T-helper 9 cell (primary cell): ENCODE data around the gene C12orf43.

Experiments used
- DNase-seq: peaks from one replicate; pipeline ENCODE4 v3.0.0-alpha.2; 2020

C12orf43 gene

DNA sequence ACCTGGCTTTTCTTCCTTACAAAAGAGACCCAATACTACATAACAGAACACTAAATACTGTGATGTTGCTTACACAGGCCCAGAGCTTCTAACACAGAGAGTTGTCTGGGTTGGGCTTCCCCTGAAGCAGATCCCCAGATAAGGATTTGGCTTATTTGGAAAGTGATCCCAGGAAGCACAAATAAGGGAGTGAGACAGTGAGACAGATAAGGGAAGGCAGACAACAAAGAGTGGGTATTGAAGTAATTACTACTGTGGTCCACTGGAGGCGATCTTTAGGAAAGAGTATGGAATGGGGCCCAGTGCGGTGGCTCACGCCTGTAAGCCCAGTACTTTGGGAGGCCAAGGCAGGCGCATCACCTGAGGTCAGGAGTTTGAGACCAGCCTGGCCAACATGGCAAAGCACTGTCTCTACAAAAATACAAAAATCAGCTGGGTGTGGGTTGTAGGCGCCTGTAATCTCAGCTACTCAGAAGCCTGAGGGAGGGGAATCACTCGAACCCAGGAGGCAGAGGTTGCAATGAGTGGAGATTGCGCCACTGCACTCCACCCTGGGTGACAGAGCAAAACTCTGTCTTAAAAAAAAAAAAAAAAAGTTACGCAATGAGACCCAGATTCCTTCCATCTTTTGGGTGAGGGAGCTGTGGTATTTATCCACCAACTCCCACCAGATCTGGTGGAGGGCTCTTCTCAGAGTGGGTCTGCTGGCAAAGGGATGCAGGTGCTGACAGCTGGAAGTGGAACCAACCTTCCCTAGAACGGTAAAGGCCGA lies 10.2 kb upstream of the C12orf43 start:
- no peak for DNase-seq

DNA sequence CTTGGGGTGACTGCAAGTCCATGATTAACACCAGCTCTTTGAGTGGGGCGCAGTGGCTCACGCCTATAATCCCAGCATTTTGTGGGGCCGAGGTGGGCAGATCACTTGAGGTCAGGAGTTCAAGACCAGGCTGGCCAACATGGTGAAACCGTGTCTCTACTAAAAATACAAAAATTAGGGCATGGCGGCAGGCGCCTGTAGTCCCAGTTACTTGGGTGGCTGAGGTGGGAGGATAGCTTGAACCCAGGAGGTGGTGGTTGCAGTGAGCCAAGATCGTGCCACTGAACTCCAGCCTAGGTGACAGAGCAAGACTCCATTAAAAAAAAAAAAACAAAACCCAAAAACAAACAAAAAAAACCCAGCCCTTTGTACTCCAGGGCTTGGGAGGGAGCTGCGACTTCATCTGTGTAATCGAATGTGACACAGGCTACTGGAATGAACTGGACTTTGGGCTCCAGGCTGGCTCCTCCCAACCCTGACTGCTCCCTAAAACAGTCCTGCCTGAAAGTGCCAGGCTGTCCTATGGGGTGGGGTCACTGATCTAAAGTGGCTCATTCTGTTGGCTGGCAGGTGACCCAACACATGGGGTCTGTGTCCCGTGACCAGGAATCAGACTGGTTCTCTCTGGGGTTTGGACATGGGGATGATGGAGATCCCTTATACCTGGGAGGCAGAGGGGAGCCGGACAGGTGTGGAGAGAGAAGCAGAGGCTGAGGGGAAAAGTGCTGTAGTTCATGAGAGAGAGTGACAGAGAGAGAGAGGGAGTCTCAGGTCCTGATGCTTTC lies 9.3 kb upstream of the C12orf43 start:
- no peak for DNase-seq

DNA sequence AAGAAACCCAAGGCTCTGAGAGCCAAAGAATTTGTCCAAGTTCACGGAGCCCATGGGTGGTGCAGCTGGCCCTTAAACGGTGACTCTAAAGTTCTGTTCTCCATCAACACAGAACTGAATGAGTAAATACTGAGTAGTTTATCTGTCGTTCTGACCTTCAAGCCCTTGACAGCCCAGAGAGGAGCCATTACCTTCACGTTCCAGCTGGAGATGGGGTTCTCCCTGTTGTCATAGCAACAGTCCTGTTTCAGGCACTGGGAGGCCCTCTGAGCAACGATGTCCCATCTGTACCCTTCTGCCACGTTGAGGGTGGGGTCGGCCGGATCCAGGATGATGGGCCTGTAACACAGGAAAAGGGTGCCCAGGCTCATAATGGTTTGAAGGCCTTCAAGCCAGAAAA lies 7.5 kb upstream of the C12orf43 start:
- no peak for DNase-seq

DNA sequence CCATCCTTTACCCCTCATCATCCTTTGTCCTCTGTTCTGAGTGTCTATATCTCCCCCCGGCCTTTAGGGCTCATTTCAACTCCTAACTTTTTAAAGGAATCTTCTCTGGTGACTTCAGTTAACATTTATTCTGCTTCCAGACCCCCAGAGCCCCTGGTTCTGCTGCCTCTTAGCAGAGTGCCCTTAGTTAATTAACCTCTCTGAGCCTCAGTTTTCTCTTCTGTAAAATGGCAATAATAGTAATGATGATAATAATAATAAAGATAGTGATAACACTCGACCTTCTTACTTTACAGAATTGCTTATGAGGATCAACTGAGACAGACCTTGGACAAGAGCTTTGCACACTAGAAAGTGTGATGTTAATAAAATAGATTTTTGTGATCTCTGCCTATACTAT lies 6.4 kb upstream of the C12orf43 start:
- no peak for DNase-seq

DNA sequence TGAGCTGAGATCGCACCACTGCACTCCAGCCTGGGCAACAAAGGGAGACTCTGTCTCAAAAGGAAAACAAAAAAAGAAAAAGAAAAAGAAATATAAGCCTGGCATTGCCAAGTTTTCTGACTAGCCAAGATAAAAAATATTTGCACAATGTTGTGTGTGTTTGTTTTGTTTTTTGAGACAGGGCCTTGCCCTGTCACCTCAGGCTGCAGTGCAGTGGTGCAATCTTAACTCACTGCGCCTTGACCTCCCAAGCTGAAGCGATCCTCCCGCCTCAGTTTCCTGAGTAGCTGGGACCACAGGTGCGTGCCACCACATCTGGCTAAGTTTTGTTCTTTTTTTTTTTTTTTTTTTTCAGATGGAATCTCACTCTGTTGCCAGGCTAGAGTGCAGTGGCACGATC lies 5.5 kb upstream of the C12orf43 start:
- DNase-seq: no peak

DNA sequence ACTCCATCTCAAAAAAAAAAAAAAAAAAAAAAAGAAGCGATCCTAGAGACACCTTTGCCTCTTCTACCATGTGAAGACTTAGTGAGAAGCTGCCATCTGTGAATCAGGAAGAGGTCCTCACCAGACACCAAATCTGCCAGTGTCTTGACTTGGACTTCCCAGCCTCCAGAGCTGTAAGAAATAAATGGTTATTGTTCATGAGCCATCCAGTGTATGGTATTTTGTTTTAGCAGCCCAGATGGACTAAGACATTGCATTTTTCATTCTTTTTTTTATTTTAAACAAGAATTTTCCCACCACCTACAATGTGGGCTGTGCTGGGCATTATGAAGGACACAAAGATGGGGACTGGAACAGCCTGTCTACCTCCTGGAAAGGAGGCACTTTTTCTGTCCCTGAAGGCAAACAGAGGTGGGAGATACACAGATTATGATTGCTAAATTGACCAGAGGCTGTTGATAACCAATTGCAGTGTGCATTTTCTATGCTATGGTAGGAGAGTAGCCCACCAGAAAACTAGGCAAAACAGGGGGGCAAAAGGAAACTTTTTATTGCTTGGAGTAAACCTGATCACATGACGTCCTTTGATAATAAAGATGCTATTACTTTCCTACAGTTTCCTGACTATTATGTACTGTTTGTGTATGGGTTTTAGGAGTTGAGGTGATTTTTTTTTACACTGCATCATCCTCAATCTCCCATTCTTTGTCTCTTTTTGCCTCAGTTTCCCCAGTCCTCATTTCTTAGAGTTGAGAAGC lies 2.8 kb upstream of the C12orf43 start:
- DNase-seq: no peak

DNA sequence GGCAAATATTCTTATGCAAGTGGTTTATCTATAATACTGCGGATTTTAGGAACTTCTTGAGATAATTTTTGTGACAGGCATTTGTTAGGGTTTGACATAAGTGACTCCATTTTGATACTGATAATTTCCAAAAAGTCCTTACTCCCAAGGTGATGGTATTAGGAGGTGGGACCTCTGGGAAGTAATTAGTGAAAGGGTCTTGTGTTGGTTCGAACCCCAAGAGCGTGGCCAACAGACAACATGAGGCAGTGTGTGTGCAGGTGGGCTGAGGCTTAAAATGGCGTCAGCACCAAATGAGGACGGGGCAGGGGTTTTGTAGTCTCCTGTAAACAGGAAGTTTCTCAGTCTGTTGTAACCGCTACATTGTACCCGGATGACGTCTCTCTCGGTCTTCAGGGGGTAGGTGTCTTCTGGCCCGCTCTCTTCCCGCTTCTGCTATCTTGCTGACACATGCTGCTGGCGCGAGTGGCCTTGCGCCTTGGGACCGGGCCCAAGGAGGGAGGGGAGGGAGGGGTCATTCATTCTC lies 1.7 kb upstream of the C12orf43 start:
- DNase-seq: no peak

DNA sequence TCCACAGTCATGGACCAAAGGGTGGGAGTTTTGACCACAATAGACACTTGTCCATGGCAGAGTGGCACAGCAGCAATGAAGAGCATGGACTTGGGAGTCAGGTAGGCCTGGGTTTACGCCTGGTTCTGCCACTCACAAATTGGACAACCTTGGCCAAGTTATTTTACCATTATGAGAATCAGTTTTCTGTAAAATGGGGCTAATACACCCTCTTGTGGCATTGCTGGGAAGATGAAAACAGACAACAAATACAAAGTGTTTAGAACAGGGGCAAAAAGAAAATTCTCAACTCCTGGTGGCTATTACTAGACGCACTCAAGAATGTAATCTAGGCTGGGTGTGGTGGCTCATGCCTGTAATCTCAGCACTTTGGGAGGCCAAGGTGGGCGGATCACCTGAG lies 2.6 kb downstream of the C12orf43 start:
- no peak for DNase-seq

DNA sequence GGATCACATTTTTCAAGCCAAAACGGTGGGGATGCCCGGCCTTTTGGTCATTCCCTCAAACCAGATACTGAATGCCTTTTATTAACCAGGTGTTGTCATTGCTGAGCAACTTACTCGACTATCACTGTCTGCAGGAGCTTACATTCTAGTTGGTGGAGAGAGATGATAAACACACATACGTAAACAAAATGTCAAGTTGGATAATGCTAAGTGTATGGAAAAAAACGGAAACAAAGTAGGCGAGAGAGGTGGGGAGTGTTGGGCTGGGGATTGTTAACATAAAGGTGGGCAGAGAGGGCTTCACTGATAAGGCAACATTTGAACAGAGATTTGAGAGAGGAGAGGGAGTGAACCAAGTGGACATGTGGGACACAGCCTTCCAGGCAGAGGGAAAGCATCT lies 4.5 kb downstream of the C12orf43 start:
- DNase-seq: no peak

DNA sequence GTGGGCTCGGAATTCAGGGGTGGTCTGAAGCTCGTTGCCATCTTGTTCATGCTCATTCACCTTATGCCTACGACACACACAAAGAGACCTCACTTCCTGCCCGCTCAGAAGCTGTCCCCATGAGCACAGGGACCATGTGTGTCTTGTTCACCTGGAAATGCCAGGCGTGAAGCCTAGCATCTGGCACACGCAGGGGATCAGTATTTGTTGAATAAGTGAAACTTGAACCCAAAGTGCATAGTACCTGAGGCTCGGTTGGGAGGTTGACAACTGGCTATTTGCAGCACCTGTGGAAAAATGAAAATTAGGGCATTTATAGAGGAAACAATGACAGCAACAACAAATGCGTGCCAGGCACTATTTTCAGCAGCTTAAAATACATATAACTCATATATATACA lies 5.4 kb downstream of the C12orf43 start:
- DNase-seq: no peak

DNA sequence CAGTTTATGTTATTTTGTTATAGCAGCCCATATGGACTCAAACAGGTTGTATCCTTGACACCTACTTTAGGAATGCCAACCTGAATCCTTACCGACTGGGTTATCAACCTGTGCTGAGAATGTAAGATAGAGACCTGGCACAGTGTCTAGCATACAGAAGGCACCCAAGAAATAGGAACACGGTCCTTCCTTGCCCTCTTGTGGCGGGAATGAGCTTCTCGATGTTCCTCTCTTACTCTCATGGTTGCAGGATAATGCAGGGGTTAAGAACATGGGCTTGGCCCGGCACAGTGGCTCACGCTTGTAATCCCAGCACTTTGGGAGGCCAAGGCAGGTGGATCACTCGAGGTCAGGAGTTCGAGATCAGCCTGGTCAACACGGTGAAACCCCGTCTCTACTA lies 6.5 kb downstream of the C12orf43 start:
- no peak for DNase-seq

DNA sequence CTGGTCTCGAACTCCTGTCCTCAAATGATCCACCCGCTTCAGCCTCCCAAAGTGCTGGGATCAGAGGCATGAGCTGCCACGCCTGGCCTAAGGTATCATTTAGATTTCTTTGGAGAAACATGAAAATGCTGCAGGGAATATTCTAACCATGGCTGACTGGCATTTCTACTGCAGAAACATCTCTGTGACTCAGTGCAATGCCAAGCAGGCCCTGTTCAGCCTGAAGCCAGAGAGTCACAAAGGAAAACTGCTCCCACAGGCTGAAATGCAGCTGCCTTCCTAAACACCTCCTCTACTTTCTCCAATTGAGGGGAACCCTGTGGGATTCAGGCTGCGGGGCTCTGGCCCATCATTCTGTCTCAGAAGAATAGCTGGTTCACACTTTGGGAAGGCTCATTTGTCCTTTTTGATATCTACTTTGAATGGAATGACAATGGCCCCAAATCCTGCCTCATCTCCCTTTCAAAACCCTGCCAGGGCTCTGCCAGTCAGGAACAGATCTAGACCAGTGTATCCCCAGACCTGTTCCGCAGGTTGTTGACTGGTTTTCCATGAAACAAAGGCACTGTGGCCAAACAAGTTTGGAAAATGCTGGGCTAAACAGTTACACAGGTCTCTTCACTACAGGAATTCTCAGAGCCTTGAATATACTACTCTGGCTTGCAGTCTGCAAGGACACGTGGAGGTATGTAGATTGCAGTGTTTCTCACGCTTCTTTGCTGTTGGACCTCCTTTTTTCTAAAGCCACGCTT lies 7.8 kb downstream of the C12orf43 start:
- DNase-seq: no peak

DNA sequence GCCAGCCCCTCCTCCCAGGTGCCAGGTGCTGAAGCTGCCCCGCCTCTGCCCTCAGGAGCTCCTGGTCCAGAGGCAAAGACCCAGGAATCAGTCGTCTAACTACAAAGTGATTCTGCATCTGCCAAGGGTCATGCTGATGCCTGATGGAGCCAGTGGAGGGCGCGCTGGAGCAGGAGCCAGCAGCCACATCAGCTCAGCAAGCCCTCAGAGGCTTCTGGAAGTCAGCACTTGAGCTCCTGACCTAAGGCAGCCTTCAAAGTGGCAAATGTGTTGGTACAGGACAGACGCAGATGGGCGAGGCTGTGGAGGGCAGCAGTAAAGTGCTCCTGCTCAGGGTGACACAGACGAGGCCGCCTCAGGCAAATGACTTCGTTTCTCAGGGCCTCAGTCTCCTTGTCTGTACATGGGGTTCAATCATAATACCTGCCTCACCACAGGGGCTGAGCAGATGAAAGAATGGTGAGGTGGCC lies 10.9 kb downstream of the C12orf43 start:
- peak; percentile 30 for DNase-seq

DNA sequence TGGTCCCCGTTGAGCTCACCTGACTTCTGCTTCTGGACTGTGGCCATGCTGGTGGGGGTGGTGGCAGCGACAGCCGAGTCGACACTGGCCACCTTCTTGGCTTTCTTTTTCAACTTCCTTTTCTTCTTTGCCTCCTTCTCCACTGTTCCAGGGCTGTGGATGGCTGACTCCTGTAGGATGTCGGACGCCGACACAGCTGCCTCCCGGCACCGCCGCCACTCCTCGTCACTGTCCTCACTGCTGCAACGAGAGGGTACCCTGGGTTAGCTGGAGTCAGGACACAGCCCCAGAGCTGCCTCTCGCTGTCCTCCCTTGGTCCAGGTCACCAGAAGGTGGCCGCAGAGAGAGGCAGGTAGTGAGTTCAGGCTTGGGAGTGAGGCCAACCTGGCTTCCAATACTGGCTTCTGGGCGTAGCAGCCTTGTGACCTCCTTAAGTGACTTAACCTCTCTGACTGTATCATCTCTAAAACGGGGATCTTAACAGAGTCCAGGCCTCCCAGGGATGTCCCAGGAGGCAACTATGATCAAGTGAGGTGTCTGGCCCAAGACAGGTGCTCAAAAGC lies 12.0 kb downstream of the C12orf43 start:
- no peak for DNase-seq

DNA sequence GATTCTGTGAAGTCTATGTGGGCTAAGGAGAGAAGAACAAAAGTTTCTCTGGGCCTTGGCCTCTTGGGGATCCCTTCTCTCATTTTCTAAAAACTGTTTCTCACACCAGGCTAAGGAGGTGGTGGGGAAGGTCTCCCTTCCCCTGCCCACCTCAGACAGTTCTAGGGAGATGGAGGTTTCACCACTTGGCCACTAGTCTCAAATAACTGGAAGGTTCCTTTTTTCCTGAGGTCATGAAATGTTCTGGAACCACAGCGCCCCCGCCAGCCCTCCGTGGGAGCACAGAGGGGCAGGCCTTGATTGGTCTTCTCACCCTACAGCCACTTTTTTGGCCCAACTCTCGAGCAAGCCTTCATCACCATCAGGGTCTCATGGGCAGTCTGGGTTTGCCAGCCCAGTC lies 12.6 kb downstream of the C12orf43 start:
- no peak for DNase-seq

DNA sequence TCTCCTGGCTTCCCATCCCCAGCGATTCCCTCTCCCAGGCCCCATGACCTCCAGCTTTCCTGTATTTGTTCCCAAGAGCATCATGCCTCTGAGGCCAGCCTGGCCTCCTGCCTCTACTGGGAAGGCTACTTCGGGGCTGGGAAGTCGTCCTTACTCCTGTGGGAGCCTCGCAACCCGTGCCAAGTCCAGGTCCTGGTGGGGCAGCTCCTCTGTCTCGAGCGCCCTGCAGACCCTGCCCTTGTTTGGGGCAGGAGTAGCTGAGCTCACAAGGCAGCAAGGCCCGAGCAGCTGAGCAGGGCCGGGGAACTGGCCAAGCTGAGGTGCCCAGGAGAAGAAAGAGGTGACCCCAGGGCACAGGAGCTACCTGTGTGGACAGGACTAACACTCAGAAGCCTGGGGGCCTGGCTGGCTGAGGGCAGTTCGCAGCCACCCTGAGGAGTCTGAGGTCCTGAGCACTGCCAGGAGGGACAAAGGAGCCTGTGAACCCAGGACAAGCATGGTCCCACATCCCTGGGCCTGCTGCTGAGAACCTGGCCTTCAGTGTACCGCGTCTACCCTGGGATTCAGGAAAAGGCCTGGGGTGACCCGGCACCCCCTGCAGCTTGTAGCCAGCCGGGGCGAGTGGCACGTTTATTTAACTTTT lies 14.3 kb downstream of the C12orf43 start:
- no peak for DNase-seq

DNA sequence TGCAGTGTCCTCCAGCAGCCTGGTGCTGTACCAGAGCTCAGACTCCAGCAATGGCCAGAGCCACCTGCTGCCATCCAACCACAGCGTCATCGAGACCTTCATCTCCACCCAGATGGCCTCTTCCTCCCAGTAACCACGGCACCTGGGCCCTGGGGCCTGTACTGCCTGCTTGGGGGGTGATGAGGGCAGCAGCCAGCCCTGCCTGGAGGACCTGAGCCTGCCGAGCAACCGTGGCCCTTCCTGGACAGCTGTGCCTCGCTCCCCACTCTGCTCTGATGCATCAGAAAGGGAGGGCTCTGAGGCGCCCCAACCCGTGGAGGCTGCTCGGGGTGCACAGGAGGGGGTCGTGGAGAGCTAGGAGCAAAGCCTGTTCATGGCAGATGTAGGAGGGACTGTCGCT lies 15.2 kb downstream of the C12orf43 start:
- no peak for DNase-seq

DNA sequence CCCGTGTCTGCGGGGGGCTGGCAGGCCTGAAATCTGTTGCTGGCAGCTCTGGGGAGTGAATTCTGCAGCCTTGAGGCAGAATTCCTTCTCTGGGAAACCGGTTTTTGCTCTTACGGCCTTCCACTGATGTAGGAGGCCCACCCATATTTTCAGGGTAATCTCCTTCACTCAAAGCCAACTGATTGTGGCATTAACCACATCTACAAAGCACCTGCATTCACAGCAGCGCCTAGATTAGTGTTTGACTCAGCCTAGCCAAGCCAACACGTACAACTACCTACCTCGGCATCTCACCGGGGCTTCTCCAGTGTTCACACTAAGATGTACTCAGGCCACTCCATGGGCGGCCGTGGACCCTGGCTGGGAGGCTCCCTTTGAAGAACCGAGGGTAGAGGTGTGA lies 15.8 kb downstream of the C12orf43 start:
- no peak for DNase-seq

DNA sequence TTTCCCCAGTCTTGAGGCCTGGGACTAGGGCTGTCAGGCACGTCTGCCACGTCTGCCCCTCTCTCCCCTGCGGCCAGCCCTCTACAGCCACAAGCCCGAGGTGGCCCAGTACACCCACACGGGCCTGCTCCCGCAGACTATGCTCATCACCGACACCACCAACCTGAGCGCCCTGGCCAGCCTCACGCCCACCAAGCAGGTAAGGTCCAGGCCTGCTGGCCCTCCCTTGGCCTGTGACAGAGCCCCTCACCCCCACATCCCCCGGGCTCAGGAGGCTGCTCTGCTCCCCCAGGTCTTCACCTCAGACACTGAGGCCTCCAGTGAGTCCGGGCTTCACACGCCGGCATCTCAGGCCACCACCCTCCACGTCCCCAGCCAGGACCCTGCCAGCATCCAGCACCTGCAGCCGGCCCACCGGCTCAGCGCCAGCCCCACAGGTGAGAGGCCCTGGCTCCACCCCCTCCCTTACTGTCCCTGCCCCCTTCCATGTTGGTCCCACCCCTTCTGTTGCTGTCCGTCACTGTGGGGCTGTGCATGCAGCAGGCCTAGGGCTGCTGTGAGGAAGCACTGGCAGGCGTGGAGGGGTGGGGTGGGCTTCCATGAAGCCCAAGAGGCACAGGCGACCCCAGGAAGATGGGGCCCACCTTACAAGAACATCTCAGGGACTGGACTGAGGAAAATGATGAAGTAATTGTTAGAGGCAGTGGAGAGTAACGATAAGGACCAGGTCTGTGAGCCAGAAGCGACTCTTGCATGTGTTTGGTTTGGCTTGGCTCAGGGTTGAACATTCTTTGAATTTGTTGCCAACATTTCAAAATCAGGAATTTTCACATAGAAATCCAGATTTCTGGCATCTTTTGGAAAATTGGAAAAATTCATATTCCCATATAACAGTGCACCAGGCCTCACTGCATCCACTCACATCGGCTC lies 16.8 kb downstream of the C12orf43 start:
- no peak for DNase-seq

DNA sequence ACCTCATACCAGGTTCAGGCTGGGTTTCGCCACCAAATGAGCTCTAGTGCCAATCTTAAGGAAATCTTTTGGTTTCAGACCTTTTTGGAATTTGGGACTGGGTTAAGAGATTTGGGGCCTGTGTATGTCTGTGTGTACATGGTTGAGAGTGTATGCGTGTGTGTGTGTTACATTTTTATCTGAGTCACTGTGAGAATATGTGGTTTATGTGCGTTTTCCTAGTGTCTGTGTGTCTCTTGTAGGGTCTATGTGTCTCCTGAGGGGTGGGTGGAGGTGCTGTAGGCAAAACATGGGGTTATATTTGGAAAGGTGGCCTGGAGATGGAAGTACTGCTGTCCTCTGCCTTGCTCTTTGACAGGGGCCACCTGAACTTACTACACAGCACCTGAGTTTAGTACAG lies 17.9 kb downstream of the C12orf43 start:
- DNase-seq: no peak

DNA sequence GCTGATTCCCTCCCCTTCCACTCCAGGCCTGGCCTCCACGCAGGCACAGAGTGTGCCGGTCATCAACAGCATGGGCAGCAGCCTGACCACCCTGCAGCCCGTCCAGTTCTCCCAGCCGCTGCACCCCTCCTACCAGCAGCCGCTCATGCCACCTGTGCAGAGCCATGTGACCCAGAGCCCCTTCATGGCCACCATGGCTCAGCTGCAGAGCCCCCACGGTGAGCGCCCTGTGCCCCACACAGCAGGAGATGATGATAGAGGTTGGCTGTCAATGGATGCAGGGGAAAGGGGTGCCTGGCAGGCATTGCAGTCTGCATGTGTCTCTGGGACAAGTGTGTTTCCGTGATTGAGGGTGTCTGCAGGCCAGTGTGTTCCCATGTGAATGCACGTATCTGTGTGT lies 18.8 kb downstream of the C12orf43 start:
- DNase-seq: no peak
